Neural crest cell (in vitro differentiated cells): ENCODE results near the gene TMEM87A. TPM values are rescaled to one million over a fixed set of nuclear protein-coding genes. Genes with fewer than 3 reads are reported as not detected.

ENCODE experiments used
- DNase-seq: peaks from one replicate; pipeline ENCODE4 v3.0.0; 2021; ENCODE audit warnings: low read depth, mixed read lengths, low spot score
- H3K27ac Mint-ChIP-seq: one replicate; pipeline ENCODE4 v1.8.0; 2021; ENCODE audit warnings: mild to moderate bottlenecking, mixed read lengths; ENCODE audit not compliant: unreplicated experiment
- H3K27me3 Mint-ChIP-seq: 2 replicates; pipeline ENCODE4 v1.8.0; 2021; ENCODE audit warnings: low read depth, mild to moderate bottlenecking, mixed read lengths
- H3K36me3 Mint-ChIP-seq: 2 replicates; pipeline ENCODE4 v1.8.0; 2021; ENCODE audit warnings: low read depth, mild to moderate bottlenecking, mixed read lengths
- H3K4me1 Mint-ChIP-seq: 2 replicates; pipeline ENCODE4 v1.8.0; 2021; ENCODE audit warnings: mixed read lengths
- H3K4me3 Mint-ChIP-seq: one replicate; pipeline ENCODE4 v1.8.0; 2021; ENCODE audit warnings: mild to moderate bottlenecking, mixed read lengths
- H3K9me3 Mint-ChIP-seq: 2 replicates; pipeline ENCODE4 v1.8.0; 2021; ENCODE audit warnings: mixed read lengths
- total RNA-seq: library from RNA; stranded (reverse); gene quantifications from 2 replicates; pipeline ENCODE4 v1.2.1, GENCODE V29; 2021
- TF ChIP-seq, protein P1 (sequence below): fragments of 200-600 bp; sonication (generic); conservative IDR thresholded peaks from 2 replicates; pipeline ENCODE4 v1.5.0; 2021; ENCODE audit warnings: antibody characterized with exemption, mild to moderate bottlenecking

The TMEM87A gene
- total RNA-seq, 1 donor from 2014 or later: 34.8 TPM

- H3K36me3 Mint-ChIP-seq: peaks cover 8% of the 10 kb centered on the region
- no peak overlapping the region for H3K4me3 Mint-ChIP-seq
- H3K9me3 Mint-ChIP-seq: no peaks in the 10 kb centered on the region
- H3K4me1 Mint-ChIP-seq: no peaks in the 10 kb centered on the region
- DNase-seq: no peak
- no peaks in the 10 kb centered on the region for H3K27me3 Mint-ChIP-seq
- TF ChIP-seq, protein P1, sequence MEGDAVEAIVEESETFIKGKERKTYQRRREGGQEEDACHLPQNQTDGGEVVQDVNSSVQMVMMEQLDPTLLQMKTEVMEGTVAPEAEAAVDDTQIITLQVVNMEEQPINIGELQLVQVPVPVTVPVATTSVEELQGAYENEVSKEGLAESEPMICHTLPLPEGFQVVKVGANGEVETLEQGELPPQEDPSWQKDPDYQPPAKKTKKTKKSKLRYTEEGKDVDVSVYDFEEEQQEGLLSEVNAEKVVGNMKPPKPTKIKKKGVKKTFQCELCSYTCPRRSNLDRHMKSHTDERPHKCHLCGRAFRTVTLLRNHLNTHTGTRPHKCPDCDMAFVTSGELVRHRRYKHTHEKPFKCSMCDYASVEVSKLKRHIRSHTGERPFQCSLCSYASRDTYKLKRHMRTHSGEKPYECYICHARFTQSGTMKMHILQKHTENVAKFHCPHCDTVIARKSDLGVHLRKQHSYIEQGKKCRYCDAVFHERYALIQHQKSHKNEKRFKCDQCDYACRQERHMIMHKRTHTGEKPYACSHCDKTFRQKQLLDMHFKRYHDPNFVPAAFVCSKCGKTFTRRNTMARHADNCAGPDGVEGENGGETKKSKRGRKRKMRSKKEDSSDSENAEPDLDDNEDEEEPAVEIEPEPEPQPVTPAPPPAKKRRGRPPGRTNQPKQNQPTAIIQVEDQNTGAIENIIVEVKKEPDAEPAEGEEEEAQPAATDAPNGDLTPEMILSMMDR: no peak
- no peak overlapping the region for H3K27ac Mint-ChIP-seq
Measured at GRCh38 chr15:42184296-42184695, 88.9 kb downstream of the TMEM87A start.

DNA sequence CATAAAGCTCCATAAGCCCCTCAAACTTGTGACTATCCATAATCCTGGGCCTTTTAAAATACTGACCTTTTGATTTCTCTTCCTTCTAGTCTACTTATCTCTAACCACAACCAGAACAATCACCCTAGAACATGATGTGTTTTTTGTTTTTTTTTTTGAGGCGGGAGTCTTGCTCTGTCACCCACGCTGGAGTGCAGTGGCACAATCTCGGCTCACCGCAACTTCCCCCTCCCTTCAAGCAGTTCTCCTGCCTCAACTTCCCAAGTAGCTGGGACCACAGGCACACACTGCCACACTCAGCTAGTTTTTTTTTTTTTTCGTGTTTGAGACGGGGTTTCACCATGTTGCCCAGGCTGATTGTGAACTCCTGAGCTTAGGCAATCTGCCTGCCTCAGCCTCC lies 90.3 kb downstream of the TMEM87A start:
- H3K4me3 Mint-ChIP-seq: no peak overlapping the region

GRCh38 chr15:42182328-42182886 lies 90.8 kb downstream of the TMEM87A start:
- no peaks in the 10 kb centered on the region for H3K4me1 Mint-ChIP-seq
- no peak overlapping the region for H3K4me3 Mint-ChIP-seq
- H3K9me3 Mint-ChIP-seq: no peaks in the 10 kb centered on the region
- no peak for DNase-seq
- TF ChIP-seq, protein P1: no peak
- no peak overlapping the region for H3K27ac Mint-ChIP-seq
- H3K27me3 Mint-ChIP-seq: no peaks in the 10 kb centered on the region
- peaks cover 4% of the 10 kb centered on the region for H3K36me3 Mint-ChIP-seq

More for the DNA sequence above, 90.3 kb downstream of the TMEM87A start:
- Mint-ChIP-seq H3K9me3 (no peaks in the 10 kb centered on the region), H3K4me1 (no peaks in the 10 kb centered on the region), H3K27me3 (no peaks in the 10 kb centered on the region), H3K27ac (no peak overlapping the region), H3K36me3 (peaks cover 4% of the 10 kb centered on the region)
- TF ChIP-seq, protein P1: no peak
- no peak for DNase-seq

DNA sequence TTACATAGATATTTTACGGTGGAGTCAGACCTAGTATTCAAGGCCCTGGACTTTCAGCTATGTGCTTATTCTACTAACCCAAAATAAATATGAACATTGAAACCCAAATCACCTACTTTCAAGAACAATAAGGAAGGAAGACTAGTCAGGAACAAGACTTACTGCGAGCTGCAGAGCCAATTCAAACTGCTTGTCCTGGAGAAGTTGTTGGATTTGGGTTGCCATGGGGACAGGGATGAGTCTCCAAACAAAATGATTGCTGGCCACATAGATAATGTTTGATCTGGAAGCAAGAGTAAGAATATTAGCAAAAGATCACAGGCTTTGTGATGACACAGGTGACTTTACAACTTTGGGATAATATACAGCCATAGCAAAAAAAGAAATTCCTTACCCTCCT lies 95.2 kb downstream of the TMEM87A start:
- DNase-seq: no peak
- Mint-ChIP-seq H3K4me3 (no peak overlapping the region), H3K36me3 (peaks cover 6% of the 10 kb centered on the region), H3K4me1 (no peaks in the 10 kb centered on the region), H3K27ac (peak overlapping the region; percentile 31), H3K9me3 (no peaks in the 10 kb centered on the region), H3K27me3 (no peaks in the 10 kb centered on the region)
- TF ChIP-seq, protein P1: no peak

DNA sequence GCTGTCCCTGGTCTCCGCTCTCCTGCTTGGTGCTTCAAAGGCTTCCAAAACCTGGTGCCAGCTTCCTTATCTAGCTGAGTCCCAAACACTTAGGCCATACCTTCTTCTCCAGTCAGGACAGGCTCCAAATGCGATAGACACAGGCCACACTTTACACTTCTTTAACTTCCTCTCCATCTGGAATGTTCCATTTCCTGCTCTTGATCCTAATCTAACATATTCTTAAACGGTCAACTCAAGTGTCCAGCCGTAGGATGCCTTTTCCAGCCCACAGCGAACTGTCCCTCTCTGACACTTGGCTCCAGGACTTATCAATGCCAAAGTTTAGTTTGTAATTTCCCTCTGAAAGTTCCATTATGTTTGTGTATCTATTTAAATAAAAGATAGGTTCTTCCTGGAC lies 97.6 kb downstream of the TMEM87A start:
- Mint-ChIP-seq H3K4me1 (no peaks in the 10 kb centered on the region), H3K36me3 (peaks cover 6% of the 10 kb centered on the region), H3K27ac (no peak overlapping the region), H3K9me3 (no peaks in the 10 kb centered on the region), H3K27me3 (no peaks in the 10 kb centered on the region), H3K4me3 (no peak overlapping the region)
- DNase-seq: no peak
- TF ChIP-seq, protein P1: no peak
